ENCODE measurements around the gene GOLGA3. TPM values are rescaled to one million over a fixed set of nuclear protein-coding genes. Genes with fewer than 3 reads are reported as not detected.

Gene GOLGA3
- total and polyA plus RNA-seq, 9 of the 15 experiments (the other 6 are each of a cell fraction or from before 2014, with no cell fraction given) = 1.9 to 48.1 (median 18.4) TPM

DNA sequence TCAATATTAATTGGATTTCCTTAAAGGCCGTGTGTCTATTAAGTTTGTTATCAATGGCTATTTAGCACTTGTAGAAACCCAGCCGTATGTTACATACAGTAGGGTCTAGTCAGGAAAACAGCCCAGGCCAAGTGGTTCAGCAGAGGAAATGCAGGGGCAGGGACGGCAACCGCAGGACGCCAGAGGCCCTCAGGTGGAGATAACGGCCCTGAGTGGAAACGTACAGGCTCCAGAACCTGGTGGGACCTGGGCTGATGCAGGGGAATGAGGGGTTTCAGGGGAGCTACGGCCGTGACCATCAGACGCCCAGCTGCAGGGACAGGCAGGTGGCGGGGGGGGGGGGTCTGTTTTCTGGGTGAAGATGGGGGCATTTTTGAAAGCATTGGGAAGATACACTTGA lies 63.3 kb downstream of the GOLGA3 start (continued):
- TF ChIP-seq TAF1 (IDR thresholded peaks at IDR 0.05; ENCODE audit: control insufficient read depth, extremely low read depth, insufficient read depth, low read length, severe bottlenecking) = no peak
- no peak for TF ChIP-seq TEAD2 (tag; IDR thresholded peaks at IDR 0.05)
- no peak for TF ChIP-seq TBP (optimal IDR thresholded peaks at IDR 0.05; ENCODE audit: low read depth, low read length)
- no peak for TF ChIP-seq ZNF77 (CRISPR knock-in tag; IDR thresholded peaks at IDR 0.05)
- no peak for TF ChIP-seq MCM3 (IDR thresholded peaks at IDR 0.05)
- TF ChIP-seq CAMTA2 (CRISPR knock-in tag; conservative IDR thresholded peaks at IDR 0.05) = no peak
- TF ChIP-seq SIN3B (IDR thresholded peaks at IDR 0.05; ENCODE audit: low read depth) = no peak
- no peak for TF ChIP-seq TAL1 (IDR thresholded peaks at IDR 0.05)
- TF ChIP-seq SIX5 (IDR thresholded peaks at IDR 0.05; ENCODE audit: borderline replicate concordance in 1 of 2, insufficient read depth in 1 of 2, low read depth in 1 of 2, low read length in 2 of 2) = no peak
- no peak for TF ChIP-seq ETV6 (IDR thresholded peaks at IDR 0.05; ENCODE audit: borderline replicate concordance in 1 of 2, low read depth in 2 of 2, low read length in 1 of 2)
- TF ChIP-seq ETV6 (CRISPR knock-in tag; IDR thresholded peaks at IDR 0.05; ENCODE audit: borderline replicate concordance) = no peak
- no peak for TF ChIP-seq IRF2 (CRISPR knock-in tag; IDR thresholded peaks at IDR 0.05)
- no peak for TF ChIP-seq XRCC5 (IDR thresholded peaks at IDR 0.05; ENCODE audit: low read depth, low read length)
- TF ChIP-seq SMARCB1 (IDR thresholded peaks at IDR 0.05; ENCODE audit: insufficient read length, low read depth) = no peak
- no peak for TF ChIP-seq HIVEP1 (CRISPR knock-in tag; IDR thresholded peaks at IDR 0.05)
- TF ChIP-seq RHOXF2B (CRISPR knock-in tag; conservative IDR thresholded peaks at IDR 0.05) = no peak
- TF ChIP-seq CSDE1 (IDR thresholded peaks at IDR 0.05) = no peak
- no peak for TF ChIP-seq ZNF3 (CRISPR knock-in tag; IDR thresholded peaks at IDR 0.05)
- no peak for TF ChIP-seq MTF1 (CRISPR knock-in tag; IDR thresholded peaks at IDR 0.05; ENCODE audit: borderline replicate concordance)
- TF ChIP-seq, protein P1, sequence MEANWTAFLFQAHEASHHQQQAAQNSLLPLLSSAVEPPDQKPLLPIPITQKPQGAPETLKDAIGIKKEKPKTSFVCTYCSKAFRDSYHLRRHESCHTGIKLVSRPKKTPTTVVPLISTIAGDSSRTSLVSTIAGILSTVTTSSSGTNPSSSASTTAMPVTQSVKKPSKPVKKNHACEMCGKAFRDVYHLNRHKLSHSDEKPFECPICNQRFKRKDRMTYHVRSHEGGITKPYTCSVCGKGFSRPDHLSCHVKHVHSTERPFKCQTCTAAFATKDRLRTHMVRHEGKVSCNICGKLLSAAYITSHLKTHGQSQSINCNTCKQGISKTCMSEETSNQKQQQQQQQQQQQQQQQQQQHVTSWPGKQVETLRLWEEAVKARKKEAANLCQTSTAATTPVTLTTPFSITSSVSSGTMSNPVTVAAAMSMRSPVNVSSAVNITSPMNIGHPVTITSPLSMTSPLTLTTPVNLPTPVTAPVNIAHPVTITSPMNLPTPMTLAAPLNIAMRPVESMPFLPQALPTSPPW (CRISPR knock-in tag; IDR thresholded peaks at IDR 0.05) = 0 out of 2 replicates have a peak, but pooled peaks have one; percentile 18
- TF ChIP-seq, protein P2, sequence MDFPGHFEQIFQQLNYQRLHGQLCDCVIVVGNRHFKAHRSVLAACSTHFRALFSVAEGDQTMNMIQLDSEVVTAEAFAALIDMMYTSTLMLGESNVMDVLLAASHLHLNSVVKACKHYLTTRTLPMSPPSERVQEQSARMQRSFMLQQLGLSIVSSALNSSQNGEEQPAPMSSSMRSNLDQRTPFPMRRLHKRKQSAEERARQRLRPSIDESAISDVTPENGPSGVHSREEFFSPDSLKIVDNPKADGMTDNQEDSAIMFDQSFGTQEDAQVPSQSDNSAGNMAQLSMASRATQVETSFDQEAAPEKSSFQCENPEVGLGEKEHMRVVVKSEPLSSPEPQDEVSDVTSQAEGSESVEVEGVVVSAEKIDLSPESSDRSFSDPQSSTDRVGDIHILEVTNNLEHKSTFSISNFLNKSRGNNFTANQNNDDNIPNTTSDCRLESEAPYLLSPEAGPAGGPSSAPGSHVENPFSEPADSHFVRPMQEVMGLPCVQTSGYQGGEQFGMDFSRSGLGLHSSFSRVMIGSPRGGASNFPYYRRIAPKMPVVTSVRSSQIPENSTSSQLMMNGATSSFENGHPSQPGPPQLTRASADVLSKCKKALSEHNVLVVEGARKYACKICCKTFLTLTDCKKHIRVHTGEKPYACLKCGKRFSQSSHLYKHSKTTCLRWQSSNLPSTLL (IDR thresholded peaks at IDR 0.05) = no peak
- TF ChIP-seq ZBTB7A (IDR thresholded peaks at IDR 0.05; ENCODE audit: borderline replicate concordance, control insufficient read depth, low read depth, low read length) = peak; percentile 43; the same call in 1 of the 2 replicates
- TF ChIP-seq HDGF (IDR thresholded peaks at IDR 0.05) = no peak
- TF ChIP-seq MYC (IDR thresholded peaks at IDR 0.05; ENCODE audit: low read depth, low read length) = no peak
- no peak for TF ChIP-seq MYC (CRISPR knock-in tag; IDR thresholded peaks at IDR 0.05; ENCODE audit: borderline replicate concordance, low read depth)
- TF ChIP-seq CREM (IDR thresholded peaks at IDR 0.05; ENCODE audit: low read depth) = 0 out of 2 replicates have a peak, but pooled peaks have one; percentile 11
- 0 out of 2 replicates have a peak, but pooled peaks have one; percentile 33 for TF ChIP-seq ILF3 (IDR thresholded peaks at IDR 0.05; ENCODE audit: borderline replicate concordance)
- TF ChIP-seq RFX1 (IDR thresholded peaks at IDR 0.05) = no peak
- TF ChIP-seq EP300 (IDR thresholded peaks at IDR 0.05; ENCODE audit: low read length) = peak; percentile 24; the same call in 1 of the 2 replicates
- TF ChIP-seq MEF2A (IDR thresholded peaks at IDR 0.05; ENCODE audit: control insufficient read depth, low read depth, low read length) = no peak
- TF ChIP-seq TCFL5 (CRISPR knock-in tag; conservative IDR thresholded peaks at IDR 0.05) = no peak
